Transverse colon (tissue), 3 donors: ENCODE data around the gene NTN5.

Source experiments
- CTCF ChIP-seq, 5 experiments: fragments of 200-600 bp in 3 of 5; fragments of 450-650 bp in 2 of 5; sonication (generic) in 3 of 5; IDR thresholded peaks; 1 replicate in 2 of 5; 2 replicates in 3 of 5; pipeline ENCODE4 v1.5.1; 2016 to 2017; ENCODE audit warnings: antibody characterized with exemption in 5 of 5, inconsistent platforms in 3 of 5, mild to moderate bottlenecking in 2 of 5, moderate library complexity in 1 of 5
- EP300 ChIP-seq: sonication (generic); formaldehyde crosslinking; IDR thresholded peaks from one replicate; pipeline ENCODE4 v1.6.1; 2017; ENCODE audit warnings: antibody characterized with exemption, low read depth

DNA sequence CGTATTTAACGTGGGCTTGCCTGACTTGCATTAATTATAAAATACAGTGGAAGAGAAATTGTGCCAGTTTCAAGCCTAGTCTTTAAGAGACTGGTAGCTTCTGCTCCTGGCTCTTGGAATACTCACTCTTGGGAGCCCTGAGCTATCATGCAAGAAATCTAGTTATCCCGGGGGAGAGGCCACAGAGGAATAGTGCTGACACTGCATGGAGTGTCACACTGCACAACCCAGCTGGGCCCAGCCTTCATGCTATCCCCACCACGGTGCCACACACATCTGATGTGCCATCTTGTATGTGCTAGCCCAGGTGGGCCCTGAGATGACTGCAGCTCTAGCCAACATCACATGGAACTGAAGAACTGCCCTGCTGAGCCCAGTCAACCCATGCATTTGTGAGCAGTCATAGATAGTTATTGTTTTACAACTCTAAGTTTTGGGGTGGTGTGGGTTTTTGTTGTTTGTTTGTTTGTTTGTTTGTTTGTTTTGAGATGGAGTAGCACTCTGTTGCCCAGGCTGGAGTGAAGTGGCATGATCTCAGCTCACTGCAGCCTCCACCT lies 38.4 kb upstream of the NTN5 start:
- TF ChIP-seq CTCF (IDR thresholded peaks at IDR 0.05) = no peak
- no peak for TF ChIP-seq EP300
